GM19397 (cell line): ENCODE data around the gene DNAH17.

ENCODE experiments used
- ATAC-seq: cut with Tn5 transposase; IDR thresholded peaks from one replicate; pipeline ENCODE4 v1.9.1; 2021; ENCODE audit warnings: mild to moderate bottlenecking, moderate library complexity; ENCODE audit not compliant: unreplicated experiment

The DNAH17 gene

GRCh38 chr17:78399693-78400144 is 177.5 kb downstream of the DNAH17 start:
- ATAC-seq = no peak

DNA sequence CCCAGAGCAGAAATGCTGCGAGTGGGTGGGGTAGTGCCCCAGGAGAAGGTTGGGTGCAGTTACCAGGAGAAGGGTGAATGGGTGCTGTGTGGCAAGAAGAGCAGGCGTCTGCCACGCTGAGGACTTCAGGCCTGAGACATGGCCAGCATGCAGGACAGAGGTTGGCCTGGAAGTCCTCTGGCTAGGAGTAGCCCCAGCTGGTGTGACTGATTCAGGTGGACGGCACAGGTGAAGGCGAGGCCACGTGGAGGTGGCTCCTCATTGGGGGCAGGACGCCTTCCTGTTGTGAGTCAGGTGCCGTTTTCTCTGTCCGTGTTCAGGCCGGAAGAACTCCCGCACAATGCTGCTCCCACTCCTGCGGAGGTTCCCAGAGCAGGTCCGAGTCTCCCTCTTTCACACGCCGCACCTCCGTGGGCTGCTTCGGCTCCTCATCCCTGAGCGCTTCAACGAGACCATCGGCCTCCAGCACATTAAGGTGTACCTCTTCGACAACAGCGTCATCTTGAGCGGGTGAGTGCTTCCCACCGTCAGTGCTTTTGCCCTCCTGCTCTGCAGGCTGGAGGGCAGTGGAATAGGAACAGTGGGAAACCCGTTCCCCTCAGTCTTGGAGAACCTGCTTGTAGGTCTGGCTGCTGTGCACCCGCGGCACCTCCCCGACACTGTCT is 178.0 kb downstream of the DNAH17 start:
- ATAC-seq = no peak

DNA sequence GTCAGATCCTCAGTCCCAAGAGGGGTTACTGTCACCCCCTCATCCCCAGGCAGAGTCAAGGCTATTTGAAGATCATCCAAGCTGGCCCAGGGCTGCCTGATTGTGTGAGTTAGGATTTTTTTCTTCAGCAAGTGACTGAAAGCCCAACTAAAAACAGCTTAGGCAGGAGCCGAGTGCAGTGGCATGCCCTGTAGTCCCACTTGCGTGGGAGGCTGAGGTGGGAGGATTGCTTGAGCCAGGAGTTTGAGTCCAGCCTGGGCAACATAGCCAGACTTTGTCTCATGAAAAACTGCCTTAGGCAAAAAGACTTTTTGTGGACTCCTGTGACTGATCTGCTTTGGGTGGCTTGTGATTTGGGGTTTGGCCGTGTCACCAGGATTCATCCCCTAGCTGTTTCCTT is 178.8 kb downstream of the DNAH17 start:
- no peak for ATAC-seq

GRCh38 chr17:78397681-78398101 is 179.5 kb downstream of the DNAH17 start:
- ATAC-seq = no peak

GRCh38 chr17:78396441-78397337 is 180.5 kb downstream of the DNAH17 start:
- no peak for ATAC-seq

- no peak for ATAC-seq
Measured at GRCh38 chr17:78395155-78395554, 182.0 kb downstream of the DNAH17 start.

DNA sequence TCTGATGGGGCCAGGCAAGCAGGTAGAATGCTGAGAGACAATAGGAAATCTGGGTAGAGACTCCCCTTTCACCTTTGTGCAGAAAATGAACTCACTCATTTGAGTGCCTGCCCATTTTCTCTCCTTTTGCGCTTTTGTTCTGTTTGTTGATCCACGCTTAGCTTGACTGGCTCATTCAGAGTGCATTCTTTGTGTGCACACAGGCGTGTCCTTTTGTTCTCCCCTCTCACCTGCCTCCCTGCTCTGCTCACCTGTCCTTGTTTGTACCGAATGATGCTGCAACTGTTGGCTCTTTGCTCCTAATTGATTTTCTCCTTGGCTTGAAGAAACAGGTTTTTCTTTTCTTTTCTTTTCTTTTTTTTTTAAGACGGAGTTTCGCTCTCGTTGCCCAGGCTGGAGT is 183.0 kb downstream of the DNAH17 start:
- ATAC-seq = no peak

DNA sequence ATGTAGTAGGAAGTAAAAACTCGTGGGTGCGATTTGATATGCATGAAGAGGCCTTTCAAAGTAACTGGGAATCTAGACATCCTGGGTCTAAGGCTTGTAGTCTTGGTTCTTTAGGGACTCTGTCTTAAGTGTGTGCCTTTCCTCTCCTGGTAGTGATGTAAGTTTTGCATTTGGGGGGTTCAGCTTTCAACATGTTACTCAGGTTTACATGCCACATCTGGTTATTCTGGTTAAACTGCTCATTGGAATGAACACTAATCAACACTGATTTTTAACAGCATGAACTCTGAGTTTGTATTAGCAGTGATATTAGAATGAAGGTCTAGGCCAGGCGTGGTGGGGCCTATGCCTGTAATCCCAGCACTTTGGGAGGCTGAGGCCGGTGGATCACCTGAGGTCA is 183.6 kb downstream of the DNAH17 start:
- no peak for ATAC-seq

GRCh38 chr17:78392295-78392694 is 184.9 kb downstream of the DNAH17 start:
- no peak for ATAC-seq

DNA sequence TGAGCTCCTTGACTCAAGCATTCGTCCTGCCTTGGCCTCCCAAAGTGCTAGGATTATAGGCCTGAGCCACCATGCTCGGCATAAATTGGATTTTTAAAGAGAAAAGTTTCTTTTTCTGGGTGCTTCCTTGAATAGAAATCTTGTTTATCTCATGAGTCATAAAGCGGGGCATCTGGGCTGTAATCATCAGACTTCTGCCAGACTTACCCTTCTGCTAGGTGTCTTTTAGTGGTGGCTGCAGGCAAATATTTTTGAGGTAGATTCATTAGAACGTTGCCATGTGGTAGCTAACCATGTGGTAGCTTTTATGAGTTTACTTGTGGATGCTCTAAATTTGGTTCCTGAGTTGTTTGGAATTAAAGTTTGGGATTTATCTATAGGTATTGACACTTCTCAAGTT is 185.4 kb downstream of the DNAH17 start:
- ATAC-seq = no peak

DNA sequence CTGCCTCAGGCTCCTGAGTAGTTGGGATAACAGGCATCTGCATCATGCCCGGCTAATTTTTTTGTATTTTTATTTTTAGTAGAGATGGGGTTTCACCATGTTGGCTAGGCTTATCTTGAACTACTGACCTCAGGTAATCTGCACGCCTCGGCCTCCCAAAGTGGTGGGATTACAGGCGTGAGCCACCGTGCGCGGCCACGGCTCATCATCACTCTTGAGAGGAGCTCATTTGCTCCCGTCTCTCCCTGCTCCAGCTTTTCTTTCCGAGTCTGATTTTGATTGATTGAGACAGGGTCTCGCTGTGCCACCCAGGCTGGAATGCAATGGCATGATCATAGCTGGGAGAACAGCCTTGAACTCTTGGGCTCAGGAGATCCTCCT is 186.2 kb downstream of the DNAH17 start:
- no peak for ATAC-seq

DNA sequence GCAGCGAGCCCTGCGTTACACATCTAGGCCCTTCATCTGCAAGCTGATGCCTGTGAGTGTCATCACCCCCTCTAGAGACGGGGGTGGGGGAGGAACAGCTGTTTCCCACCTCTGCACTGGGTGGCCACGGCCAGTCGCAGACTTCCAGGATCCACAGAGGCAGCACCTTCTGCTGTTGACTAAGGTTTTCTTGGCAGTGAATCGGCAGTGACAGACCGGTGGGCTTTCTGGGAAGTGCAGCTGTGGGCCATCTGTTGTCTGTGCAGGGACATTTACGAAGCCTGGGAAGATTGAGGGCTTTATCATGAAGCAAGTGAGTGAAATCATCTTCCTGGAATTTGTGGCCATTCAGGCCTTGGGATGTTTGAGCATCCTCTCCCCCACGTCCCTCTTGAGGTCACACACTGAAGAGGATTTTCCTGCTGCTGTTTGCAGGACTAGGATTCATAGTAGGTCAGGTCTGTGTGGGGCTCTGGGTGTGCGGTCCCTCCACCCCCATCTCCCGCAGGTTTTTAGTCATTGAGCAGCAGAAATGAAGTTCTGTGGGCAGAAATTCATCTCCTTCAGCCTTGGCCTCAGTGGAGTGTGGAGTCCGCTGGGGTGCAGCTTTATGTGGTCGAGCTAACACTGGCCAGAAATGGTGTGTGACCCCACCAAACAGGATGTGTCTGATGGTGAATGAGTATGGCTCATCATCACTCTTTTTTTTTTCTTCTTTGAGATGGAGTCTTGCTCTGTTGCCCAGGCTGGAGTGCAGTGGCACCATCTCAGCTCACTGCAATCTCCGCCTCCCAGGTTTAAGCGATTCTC is 186.8 kb downstream of the DNAH17 start:
- ATAC-seq = no peak

GRCh38 chr17:78387977-78388941 is 188.9 kb downstream of the DNAH17 start:
- ATAC-seq = no peak

DNA sequence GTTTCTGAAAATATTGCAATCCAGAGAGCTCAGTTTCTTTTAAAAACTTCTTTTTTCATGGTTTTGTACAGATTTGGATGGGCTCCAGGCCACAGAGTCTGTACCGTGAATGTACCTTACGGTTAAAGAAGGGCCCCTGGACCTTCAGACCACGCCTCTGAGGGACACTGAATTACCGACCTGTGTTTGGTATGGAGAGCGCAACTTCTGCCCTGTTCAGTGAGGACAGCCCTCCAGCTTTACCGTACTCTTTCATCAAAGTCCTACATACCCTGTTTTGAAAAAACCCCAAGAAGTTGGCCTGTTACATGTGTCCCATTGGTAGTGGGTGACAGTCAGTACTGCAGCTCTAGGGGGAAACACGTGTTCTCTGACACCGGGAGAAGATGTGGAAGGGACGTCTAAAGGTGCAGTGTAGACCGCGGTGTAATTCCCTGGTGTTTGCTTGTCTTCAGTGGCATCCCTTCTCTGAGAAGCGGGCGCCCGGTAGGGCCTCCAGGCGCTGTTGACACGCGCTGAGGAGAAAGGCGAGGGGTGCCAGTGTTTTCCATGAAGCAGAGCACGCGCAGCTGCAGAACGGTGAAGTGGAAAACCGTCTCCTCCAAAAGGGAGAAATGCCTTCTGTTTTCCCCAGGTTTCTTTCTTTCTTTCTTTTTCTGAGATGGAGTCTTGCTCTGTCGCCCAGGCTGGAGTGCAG is 192.6 kb downstream of the DNAH17 start:
- no peak for ATAC-seq

- ATAC-seq = no peak
Measured at GRCh38 chr17:78383725-78384471, 193.3 kb downstream of the DNAH17 start.

DNA sequence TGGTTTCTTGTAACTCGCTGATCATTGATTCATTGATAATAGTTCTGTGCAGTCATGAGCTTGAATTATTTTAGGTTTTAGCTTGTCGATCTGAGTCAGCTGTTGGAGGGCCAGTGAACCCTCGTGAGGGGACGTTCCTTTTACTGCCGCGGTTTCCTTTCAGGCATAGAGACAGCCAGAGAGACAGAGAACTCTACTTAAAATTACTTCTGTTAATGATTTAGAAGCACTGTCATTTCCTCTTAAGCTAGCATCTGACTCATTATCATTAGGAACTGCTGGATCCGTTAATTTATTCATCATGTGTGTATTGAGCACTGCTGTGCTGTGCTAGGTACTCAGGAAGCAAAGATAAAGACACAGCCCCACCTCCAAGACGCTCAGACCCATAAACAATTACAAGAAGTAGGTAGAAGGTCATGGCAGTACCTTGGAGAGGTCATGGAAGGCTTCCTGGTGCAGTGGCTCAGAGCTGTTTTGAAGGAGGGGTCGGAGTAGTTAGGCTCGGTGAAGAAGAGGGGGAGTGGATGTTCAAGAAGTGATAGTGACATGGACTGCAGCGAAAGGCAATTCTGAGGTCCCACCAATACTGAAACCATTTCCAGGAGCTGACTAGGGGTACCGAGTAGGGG is 195.5 kb downstream of the DNAH17 start:
- no peak for ATAC-seq

GRCh38 chr17:78380370-78380769 is 196.8 kb downstream of the DNAH17 start:
- ATAC-seq = no peak

- no peak for ATAC-seq
Measured at GRCh38 chr17:78379131-78379491, 198.1 kb downstream of the DNAH17 start.
